Astrocyte (in vitro differentiated cells and primary cell): ENCODE data around the gene ENPP3.

Experiments used
- CTCF ChIP-seq: IDR thresholded peaks from 2 replicates; pipeline ENCODE4 v1.5.1; 2011; ENCODE audit warnings: low read depth, mild to moderate bottlenecking, inconsistent platforms, low read length, moderate library complexity; ENCODE audit not compliant: insufficient read depth
- EZH2 ChIP-seq: IDR thresholded peaks from 2 replicates; pipeline ENCODE4 v1.6.1; 2012; ENCODE audit warnings: mild to moderate bottlenecking, low read length, inconsistent platforms; ENCODE audit not compliant: insufficient read depth

- TF ChIP-seq CTCF (no peak), EZH2 (no peak)
Measured at GRCh38 chr6:131770776-131771175, 133.7 kb downstream of the ENPP3 start.
